GM21360 (cell line): Measurements from ENCODE around the gene PLEKHA7.
"Not testable (repeated sequence)": the region's sequence is repeated elsewhere in the genome, so short reads cannot be mapped to it uniquely, and the experiment has no call there.

ENCODE experiments used
- ATAC-seq: cut with Tn5 transposase; IDR thresholded peaks from one replicate; pipeline ENCODE4 v1.9.1; 2021; ENCODE audit warnings: mild to moderate bottlenecking, moderate library complexity; ENCODE audit not compliant: unreplicated experiment

Gene PLEKHA7

DNA sequence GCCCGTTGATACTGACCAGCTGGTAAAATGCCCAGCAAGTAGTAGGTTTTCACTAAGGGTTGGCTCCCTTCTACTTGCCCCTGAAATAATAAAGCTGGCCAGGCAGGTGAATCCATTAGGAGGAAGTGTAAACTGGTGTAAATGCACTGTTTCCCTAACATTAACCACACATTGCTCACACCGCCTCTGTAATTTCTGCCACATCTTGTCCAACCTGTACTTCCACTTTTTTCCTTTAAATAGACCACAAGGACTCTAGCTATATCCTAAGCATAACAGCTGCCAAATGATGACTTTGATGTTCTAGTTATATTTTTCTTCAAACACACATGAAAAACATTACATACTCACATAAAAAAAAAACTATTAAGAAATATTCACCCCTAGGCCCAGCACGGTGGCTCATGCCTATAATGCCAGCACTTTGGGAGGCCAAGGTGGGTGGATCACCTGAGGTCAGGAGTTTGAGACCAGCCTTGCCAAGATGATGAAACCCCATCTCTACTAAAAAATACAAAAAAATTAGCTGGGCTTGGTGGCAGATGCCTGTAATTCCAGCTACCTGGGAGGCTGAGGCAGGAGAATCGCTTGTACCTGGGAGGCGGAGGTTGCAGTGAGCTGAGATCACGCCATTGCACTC, 95.6 kb downstream of the PLEKHA7 start:
- not testable (repeated sequence) for ATAC-seq

DNA sequence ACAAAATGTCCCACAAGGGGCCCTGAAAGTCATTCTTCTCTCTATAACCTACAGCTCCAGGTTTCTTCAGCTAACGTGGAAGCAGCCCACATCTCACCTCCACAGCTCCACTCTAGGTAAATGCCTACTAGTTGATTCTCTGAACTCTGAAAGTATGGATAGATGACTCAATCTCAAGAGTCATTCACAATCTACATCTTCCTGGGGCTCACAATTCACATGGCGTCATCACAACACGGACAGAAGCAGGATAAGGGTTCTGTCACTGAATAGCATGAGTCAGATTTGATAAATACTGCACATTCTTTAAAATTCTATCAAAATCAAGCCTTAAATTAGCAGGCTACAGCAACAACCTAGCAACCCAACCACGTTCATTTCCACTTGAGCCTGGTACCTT, 96.3 kb downstream of the PLEKHA7 start:
- no peak for ATAC-seq

GRCh38 chr11:16912692-16913111, 101.5 kb downstream of the PLEKHA7 start:
- ATAC-seq, result no peak

GRCh38 chr11:16911658-16912057, 102.6 kb downstream of the PLEKHA7 start:
- no peak for ATAC-seq

- no peak for ATAC-seq
Measured at GRCh38 chr11:16911186-16911585, 103.0 kb downstream of the PLEKHA7 start.

DNA sequence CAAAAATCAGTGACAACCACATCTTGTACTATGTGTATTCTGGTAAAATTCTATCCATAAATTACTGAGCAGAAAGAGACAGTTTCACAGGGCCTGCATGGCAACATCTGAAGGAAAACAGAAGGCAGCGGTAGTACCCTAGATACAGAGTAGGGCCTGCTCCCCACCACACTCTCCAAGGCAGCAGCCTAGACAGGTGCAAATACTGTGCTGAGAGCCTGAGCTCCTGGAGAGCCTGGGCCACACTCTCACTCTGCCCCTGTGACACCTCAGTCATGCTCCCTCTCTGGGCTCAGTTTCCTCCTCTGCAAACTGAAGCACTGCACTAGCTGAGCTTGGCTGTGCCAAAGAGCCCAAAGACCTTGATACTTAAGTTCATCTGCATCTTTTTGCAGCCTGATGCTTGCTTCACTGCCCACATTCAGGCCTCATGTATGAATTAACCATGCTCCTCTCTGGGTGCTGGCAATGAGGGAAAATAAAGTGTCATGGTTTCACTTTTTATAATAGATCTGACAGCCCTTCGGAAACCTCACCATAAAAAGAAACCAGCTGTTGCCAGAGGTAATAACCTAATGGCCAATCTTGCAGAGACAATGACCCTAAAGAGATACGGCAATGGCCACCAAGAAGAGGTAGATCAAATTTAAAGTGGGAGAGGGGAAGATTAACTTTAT, 104.7 kb downstream of the PLEKHA7 start:
- ATAC-seq, result peak; percentile 85

DNA sequence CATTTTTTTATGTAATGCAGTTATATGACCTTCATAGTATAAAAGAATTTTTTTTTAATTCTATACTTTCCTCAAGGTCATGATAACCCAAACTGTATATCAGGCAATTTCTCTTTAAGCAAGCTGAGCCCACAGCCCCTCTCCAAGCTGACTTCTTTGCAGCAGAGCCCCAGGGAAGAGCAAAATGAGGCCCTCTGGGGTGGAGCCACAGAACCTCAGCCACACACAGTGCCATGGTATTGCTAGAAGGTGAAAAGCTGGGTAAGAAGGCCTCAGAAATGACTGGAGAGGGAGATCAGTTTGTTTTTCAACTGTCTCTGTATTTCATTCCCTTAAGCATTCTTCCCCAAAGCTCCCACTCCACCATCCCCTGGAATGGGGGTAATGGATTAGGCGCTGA, 108.8 kb downstream of the PLEKHA7 start:
- no peak for ATAC-seq

DNA sequence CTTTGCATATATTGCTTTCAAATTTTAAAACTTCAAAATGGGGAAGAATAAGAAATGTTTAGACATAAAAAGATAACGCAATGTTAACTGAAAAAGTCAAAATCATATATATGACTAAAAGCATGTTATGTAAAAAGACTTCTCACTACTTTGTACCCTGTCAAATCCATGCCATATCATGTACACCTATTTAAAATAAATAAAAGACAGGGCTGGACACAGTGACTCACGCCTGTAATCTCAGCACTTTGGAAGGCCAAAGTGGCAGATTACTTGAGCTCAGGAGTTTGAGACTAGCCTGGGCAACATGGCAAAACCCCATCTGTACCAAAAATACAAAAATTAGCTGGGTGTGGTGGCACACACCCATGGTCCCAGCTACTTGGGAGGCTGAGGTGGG, 109.5 kb downstream of the PLEKHA7 start:
- ATAC-seq, result not testable (repeated sequence)

GRCh38 chr11:16902781-16903378, 111.3 kb downstream of the PLEKHA7 start:
- peak; percentile 83 for ATAC-seq

- ATAC-seq, result peak; percentile 80
Measured at GRCh38 chr11:16902182-16902581, 112.0 kb downstream of the PLEKHA7 start.

- no peak for ATAC-seq
Measured at GRCh38 chr11:16900491-16900890, 113.7 kb downstream of the PLEKHA7 start.

DNA sequence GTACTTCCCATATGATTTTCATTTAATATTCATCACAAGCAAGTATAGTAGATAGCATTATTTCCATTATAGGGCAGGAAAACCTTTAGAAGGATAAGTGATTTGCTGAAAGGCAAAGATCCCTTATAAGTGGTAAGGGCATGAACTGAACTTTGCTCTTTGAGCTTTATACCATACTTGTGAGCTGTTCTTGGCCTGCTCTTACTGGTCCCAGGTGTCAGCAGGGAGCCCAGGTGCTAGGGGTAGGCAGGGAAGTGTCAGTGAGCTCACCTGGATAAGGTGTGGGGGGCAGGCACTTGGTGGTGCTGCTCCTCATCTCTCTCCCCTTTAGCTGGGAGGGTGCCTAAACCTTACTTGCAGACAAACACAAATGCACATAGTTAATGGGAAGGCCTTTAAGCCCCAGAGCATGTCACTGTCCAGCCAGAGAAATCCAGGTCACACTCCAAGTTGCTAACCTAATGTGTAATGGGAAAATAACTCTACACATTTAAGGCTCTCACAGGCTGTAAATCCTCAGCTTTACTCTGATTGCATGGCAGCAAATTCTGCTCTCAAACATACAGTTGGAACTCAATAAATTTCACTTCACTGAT, 114.4 kb downstream of the PLEKHA7 start:
- ATAC-seq, result no peak

DNA sequence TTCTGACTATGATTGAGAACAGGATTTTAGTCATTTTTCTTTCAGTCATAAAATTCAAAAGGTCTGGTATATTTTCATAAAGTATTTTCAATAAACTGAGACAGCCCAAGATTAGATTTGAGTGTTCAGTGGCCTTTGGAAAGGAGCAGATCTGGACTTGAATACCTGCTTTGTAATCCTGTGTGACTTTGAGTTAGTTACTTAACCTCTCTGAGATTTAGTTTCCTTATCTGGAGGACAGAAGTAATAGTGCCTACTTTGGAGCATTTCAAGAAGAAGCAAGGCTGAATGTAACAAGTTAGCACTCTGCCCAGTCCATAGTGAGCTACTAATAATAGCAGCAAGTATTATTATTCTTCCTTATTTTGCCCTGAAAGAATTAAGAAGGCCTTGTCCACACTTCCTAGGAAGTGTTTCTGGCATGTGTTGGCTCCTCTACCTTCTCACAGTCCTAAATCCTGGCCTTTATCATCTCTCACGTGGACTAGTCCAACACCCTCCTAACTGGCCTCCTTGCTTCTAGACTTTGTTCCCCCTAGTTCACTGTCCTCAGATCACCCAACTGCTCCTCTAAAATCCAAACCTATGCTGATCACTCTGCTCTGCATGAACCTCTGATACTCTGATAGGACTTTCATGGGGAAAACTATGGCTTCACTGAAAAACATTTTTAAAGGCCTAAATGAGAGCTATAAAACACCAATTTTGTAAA, 115.8 kb downstream of the PLEKHA7 start:
- no peak for ATAC-seq

DNA sequence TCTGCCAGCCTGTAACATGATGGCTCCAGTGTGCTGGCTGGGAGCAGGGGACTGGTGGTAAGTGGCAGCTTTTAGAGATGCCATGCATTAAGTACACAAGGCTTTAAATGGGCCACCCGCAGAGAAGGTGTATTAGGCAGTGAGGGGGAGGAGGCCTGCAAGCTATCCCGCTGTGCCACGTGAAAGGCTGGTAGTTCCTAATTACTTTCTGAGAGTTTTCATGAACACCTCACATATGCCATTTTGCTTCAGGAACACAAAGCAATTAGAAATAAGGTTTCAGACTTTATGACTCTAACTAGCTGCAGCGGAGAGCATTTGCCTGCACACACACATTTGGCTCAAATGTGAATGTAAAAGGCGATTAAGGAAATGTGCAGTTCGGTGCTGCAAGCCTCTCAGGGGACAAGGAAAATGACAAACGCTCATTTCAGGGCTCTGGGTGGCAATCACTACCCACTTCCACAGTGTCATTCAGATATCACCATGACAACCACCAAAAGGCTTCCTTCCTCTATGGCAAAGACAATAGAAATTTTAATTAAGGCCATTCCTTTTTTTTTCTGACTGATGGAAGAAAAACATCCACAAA, 116.6 kb downstream of the PLEKHA7 start:
- ATAC-seq, result no peak

- ATAC-seq, result no peak
Measured at GRCh38 chr11:16896729-16897469, 117.3 kb downstream of the PLEKHA7 start.

DNA sequence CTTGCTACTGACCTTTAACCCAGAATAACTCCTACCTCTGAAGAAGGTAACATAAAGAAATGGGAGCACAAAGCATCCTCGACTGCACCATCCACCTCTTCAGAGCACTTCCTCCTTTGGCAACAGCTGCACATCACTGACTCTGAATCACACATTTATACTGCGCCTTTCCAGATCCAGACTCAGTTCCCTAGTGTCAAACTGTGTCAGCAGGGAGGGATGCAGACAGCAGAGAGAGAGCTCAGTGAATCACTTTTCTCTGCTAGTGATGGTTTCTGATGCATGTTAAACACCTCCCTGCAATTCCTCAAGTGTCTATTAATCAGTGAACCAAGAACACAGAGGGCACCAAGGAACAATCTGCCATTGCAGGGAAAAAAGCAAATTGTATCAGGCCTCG, 118.9 kb downstream of the PLEKHA7 start:
- no peak for ATAC-seq

DNA sequence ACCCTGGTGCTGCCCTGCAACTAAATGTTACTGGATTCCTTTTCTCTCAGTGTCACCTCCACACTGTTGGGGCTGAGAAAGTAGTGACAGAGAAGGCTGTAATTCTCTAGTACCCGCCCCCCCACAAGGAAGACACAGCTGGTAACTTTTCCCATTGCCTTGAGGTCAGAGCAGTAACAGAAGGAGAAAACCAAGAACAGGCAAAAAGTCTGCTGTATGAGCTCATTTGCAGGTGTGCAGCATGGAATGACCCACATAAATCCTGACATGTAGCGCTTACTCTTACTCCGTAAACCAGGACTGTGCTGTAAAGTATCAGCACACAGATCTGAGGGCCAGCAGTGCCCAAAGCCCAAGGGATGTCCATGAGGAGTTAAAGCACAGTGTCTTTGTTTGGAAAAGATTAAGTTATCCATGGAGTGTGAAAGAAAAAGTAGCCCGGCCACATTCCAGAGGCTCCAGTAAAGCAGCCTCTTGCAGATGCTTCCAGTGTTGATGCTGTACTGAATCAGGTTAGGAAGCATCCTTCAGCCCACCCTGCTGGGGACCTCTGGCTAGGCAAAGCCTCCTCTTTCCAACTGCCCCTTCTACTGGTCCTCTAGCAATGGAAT, 120.7 kb downstream of the PLEKHA7 start:
- ATAC-seq, result no peak

DNA sequence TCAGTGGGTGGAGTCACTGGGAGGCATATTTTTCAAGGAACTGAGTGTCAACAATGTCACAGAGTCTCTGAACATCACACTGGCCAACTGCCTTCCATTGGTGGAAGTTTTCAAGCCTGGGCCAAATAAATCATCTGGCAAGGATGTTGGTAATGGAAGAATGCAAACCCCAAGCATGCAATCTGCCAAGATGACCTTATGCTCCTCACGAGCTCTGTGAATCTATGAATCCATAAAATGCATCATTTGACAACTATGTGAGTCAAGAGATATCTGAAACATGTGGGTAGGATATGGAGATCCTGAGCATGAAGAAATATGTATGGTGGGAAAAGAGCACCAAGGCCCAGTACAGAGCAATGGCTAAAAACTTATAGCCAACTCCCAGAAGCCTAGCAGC, 122.2 kb downstream of the PLEKHA7 start:
- ATAC-seq, result no peak

DNA sequence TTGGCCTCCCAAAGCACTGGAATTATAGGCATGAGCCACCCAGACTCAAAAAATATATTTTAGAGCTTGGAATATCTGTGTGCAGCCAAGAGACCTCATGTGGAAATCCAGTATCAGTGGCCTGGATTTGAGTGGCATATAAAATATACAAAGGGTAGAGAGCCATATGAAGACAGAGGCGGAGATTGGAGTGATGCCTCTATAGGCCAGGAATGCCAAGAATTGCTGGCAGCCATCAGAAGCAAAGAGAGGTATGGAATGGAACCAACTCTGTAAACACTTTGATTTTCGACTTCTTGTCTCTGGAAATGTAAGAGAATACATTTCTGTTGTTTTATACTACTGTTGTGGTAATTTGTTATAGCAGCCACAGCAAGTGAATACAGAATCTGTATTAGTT, 123.0 kb downstream of the PLEKHA7 start:
- ATAC-seq, result no peak

DNA sequence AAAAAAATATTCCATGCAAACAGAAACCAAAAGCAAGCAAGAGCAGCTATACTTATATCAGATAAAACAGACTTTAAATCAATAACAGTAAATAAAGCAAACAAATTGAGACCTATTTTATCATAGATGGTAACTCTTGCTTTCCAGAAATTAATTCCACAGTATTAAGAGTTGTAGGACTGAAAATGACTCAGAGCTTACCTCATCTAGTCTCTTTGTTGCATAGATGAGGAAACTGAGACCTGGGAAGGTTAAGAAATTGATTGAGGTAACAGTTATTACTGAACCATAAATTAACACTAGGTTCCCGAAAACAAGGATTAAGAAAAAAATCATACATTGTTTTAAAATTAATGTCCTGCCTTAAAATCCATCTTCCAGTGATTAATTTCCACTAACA, 123.8 kb downstream of the PLEKHA7 start:
- no peak for ATAC-seq
